ENCODE data around the gene PMM2. TPM values are rescaled to one million over a fixed set of nuclear protein-coding genes. Genes with fewer than 3 reads are reported as not detected.
"Not testable (repeated sequence)": the region's sequence is repeated elsewhere in the genome, so short reads cannot be mapped to it uniquely, and the experiment has no call there.

The PMM2 gene
- total and polyA plus RNA-seq, 5 experiments from 2014 or later: 21.4 to 41.9 (median 26.0) TPM

DNA sequence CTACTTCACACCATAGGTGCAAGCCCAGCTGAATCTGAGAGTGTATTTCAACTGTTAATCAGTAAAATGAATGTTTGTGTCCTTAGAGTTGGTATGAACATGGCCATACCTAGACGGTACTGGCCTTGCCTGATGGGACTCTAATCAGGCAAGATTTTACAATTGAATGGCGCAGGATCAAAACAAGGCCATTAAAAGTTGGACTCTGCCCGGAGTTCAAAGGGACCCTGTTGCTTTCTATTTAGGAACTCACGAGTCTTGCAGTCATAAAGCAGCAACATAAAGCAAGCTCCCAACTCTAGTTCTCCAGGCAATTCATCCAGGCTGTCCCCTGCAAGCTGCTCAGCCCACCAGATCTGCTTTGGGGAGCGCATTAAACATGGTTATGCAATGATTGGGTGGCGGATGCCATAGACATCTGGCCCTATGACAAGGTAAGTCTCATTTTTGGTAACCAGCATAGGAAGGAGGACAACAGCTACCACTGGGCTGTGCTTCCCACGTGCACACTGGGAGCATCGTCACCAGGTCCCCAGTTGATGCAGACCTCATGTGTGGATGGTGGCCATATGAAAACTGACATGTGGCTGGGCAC, 9.0 kb upstream of the PMM2 start:
- peaks cover 0 to 14% (median 5%) of the 10 kb centered on the region in 4 donors for H3K4me1 Mint-ChIP-seq
- no peaks in the 10 kb centered on the region for H3K27me3 Mint-ChIP-seq
- POLR2A ChIA-PET: no interaction called here
- H3K27ac Mint-ChIP-seq: no peak overlapping the region
- H3K9me3 Mint-ChIP-seq: no peaks in the 10 kb centered on the region
- no peaks in the 10 kb centered on the region for H3K36me3 Mint-ChIP-seq
- no peak overlapping the region for H3K4me3 Mint-ChIP-seq
- ATAC-seq (no peak), DNase-seq (no peak)

- no peaks in the 10 kb centered on the region for H3K9me3 Mint-ChIP-seq
- H3K4me3 Mint-ChIP-seq: peak overlapping the region in 3 of 10 donors; percentile 20 to 26 (median 20)
- ATAC-seq (no peak), DNase-seq (no peak)
- no peaks in the 10 kb centered on the region for H3K27me3 Mint-ChIP-seq
- peaks cover 11 to 55% (median 50%) of the 10 kb centered on the region in 4 donors for H3K4me1 Mint-ChIP-seq
- peaks cover 0 to 2% (median 2%) of the 10 kb centered on the region in 3 donors for H3K36me3 Mint-ChIP-seq
- POLR2A ChIA-PET: no interaction called here
- peak overlapping the region in 2 of 10 donors; percentile 34 to 76 for H3K27ac Mint-ChIP-seq
These were observed 2.5 kb upstream of the PMM2 start for GRCh38 chr16:8795091-8795490.

DNA sequence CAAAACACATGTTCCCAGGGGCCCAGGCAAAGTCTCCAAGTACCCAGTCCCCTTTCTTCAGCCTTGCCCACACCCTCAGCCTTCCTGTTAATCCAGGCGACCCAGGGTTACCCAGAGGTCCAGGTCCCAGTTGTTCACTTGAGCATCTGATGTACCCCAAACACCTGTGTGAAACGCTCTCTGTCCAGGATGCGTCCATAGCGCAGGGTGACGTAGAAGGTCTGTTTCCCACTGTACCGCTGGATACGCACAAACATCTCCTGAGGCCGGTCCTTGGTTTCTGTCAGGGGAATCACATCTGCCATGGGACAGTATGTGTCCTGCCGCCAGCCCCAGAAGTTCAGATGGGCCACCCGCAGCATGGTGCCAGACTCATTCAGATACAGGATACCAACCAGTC, 1.8 kb upstream of the PMM2 start:
- DNase-seq: no peak
- H3K9me3 Mint-ChIP-seq: no peaks in the 10 kb centered on the region
- peak overlapping the region in 5 of 10 donors; percentile 11 to 98 (median 26) for H3K4me3 Mint-ChIP-seq
- no peak for ATAC-seq
- peaks cover 0 to 2% (median 2%) of the 10 kb centered on the region in 3 donors for H3K36me3 Mint-ChIP-seq
- peaks cover 11 to 56% (median 51%) of the 10 kb centered on the region in 4 donors for H3K4me1 Mint-ChIP-seq
- peak overlapping the region in 3 of 10 donors; percentile 31 to 97 (median 46) for H3K27ac Mint-ChIP-seq
- no peaks in the 10 kb centered on the region for H3K27me3 Mint-ChIP-seq
- POLR2A ChIA-PET: no interaction called here

DNA sequence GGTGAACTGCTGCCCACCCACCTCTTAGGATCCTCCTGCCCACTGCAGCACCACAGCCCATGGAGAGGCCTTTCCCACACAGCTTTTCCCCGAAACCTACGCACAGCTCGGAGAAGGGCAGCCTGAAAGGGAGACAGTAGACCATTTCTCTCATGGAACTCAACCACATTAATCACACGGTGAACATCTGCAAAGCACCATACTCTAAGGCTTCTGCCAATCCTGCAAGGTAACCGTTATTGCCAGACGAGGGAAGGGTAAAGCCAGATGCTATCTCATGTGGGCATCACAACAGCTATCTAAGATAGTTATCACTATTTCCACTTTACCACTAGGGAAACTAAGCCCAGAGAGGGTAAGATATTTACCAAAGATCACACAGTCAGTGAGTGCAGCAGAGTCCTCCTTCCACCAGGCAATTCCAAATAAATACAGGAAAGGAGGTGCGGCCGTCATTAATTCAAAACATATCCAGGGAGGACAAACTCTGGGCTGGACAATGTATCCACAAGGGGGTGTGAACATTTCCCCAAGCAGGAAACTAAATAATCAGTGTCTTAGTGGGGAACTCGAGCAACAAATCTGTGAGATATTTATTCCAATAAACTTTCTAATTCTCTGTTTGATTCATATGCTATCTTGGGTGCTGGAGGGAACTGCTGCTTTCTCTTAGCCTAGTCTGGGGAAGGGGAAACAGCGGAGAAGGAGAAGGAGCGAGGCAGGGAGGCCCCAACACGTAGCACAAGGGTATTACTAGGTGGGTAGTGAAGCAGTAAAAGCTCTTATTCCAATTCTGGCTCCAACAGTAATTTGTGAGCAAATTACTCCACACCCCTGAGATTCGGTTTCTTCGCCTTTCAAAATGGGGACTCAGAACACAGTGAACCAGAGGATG, 923 bp upstream of the PMM2 start:
- Mint-ChIP-seq H3K4me1 (peaks cover 11 to 61% (median 53%) of the 10 kb centered on the region in 4 donors), H3K9me3 (no peaks in the 10 kb centered on the region), H3K36me3 (peaks cover 0 to 9% (median 2%) of the 10 kb centered on the region in 3 donors), H3K27me3 (no peaks in the 10 kb centered on the region), H3K27ac (peak overlapping the region; percentile 92 to 98 (median 95)), H3K4me3 (peak overlapping the region; percentile 92 to 98 (median 97))
- peak in 1 of 2 donors; percentile 1 for ATAC-seq
- no peak for DNase-seq
- POLR2A ChIA-PET: interaction anchor here (0.8 to 3.2 kb wide), 5 partner anchors 20 to 295 kb away, joined by 3 to 29 read pairs (median 4); partner anchors contain the start of genes ABAT, CARHSP1 and HAPSTR1

- Mint-ChIP-seq H3K9me3 (no peaks in the 10 kb centered on the region), H3K27ac (peak overlapping the region; percentile 92 to 98 (median 95)), H3K36me3 (peaks cover 2 to 24% (median 11%) of the 10 kb centered on the region in 3 donors), H3K4me3 (peak overlapping the region; percentile 92 to 98 (median 97)), H3K4me1 (peaks cover 13 to 63% (median 49%) of the 10 kb centered on the region in 4 donors), H3K27me3 (no peaks in the 10 kb centered on the region)
- no peak for DNase-seq
- ATAC-seq: no peak
- POLR2A ChIA-PET: interaction anchor here (0.6 to 3.2 kb wide), 6 partner anchors 19 to 293 kb away, joined by 3 to 29 read pairs (median 4); partner anchors contain the start of genes CARHSP1, HAPSTR1 and METTL22
These were observed 512 bp downstream of the PMM2 start for GRCh38 chr16:8798174-8798527.

DNA sequence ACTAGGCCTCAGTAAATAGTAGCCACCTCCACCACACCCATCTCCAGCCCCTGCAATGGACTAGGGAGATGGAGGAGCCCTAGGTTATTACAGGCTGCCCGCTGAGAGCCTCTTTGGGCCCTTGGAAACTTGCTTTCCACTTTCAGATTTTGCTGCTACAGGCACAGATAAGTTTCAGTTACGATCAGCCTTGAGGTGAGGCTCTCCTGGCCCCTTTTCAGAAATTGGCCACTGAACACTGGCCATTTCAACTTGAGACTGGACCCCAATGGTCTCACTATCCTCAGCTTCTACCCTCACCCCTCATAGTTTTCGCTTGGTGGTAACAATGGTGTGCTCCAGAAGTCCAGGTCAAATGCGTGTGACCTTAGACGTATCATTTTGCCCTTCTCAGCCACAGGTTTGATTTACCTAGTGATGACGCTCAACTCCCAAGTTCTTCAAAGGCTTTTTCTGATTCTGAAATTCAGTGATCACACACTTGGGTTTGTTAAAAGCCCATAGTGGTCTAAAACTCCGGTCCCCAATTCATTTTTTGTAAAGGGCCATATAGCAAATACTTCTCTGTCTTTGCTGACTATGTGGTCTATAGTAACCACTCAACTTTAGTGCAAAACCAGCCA, 1.0 kb downstream of the PMM2 start:
- Mint-ChIP-seq H3K27me3 (no peaks in the 10 kb centered on the region), H3K4me1 (peaks cover 16 to 59% (median 50%) of the 10 kb centered on the region in 4 donors), H3K36me3 (peaks cover 5 to 29% (median 14%) of the 10 kb centered on the region in 3 donors), H3K9me3 (no peaks in the 10 kb centered on the region), H3K4me3 (peak overlapping the region; percentile 92 to 98 (median 97)), H3K27ac (peak overlapping the region; percentile 92 to 98 (median 95))
- ATAC-seq (no peak), DNase-seq (no peak)
- POLR2A ChIA-PET: interaction anchor here (0.6 to 3.2 kb wide), 5 partner anchors 70 to 293 kb away, joined by 3 to 29 read pairs (median 4); partner anchors contain the start of genes CARHSP1, HAPSTR1 and METTL22

- H3K9me3 Mint-ChIP-seq: no peaks in the 10 kb centered on the region
- DNase-seq (no peak), ATAC-seq (no peak)
- POLR2A ChIA-PET: no interaction called here
- peaks cover 5 to 59% (median 18%) of the 10 kb centered on the region in 3 donors for H3K36me3 Mint-ChIP-seq
- no peaks in the 10 kb centered on the region for H3K27me3 Mint-ChIP-seq
- H3K27ac Mint-ChIP-seq: no peak overlapping the region
- peaks cover 16 to 42% (median 36%) of the 10 kb centered on the region in 4 donors for H3K4me1 Mint-ChIP-seq
- no peak overlapping the region for H3K4me3 Mint-ChIP-seq
These were observed 4.1 kb downstream of the PMM2 start for GRCh38 chr16:8801701-8802100.

DNA sequence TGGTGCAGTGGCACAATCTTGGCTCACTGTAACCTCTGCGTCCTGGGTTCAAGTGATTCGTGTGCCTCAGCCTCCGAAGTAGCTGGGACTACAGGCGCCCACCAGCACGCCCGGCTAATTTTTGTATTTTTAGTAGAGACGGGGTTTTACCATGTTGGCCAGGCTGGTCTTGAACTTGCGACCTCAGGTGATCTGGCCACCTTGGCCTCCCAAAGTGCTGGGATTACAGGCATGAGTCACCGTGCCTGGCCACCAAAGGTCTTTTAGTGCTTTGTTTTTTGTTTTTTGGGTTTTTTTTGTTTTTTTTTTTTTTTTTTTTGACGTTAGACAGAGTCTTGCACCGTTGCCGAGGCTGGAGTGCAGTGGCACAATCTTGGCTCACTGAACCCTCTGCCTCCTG, 6.1 kb downstream of the PMM2 start:
- not testable (repeated sequence) for DNase-seq, H3K27ac Mint-ChIP-seq, ATAC-seq, H3K27me3 Mint-ChIP-seq, H3K4me3 Mint-ChIP-seq, H3K9me3 Mint-ChIP-seq
- H3K36me3 Mint-ChIP-seq: peaks cover 5 to 77% (median 28%) of the 10 kb centered on the region in 3 donors
- POLR2A ChIA-PET: interaction anchor here (0.6 kb wide), 1 partner anchor 20 kb away, joined by 3 read pairs; no protein-coding TSS in a partner anchor
- peaks cover 8 to 30% (median 18%) of the 10 kb centered on the region in 4 donors for H3K4me1 Mint-ChIP-seq

GRCh38 chr16:8804313-8804712, 6.7 kb downstream of the PMM2 start:
- ATAC-seq (no peak), DNase-seq (no peak)
- Mint-ChIP-seq H3K27me3 (no peaks in the 10 kb centered on the region), H3K9me3 (no peaks in the 10 kb centered on the region), H3K4me3 (no peak overlapping the region), H3K36me3 (peaks cover 5 to 82% (median 34%) of the 10 kb centered on the region in 3 donors), H3K27ac (peak overlapping the region in 1 of 10 donors; percentile 22), H3K4me1 (peaks cover 5 to 25% (median 12%) of the 10 kb centered on the region in 4 donors)
- POLR2A ChIA-PET: interaction anchor here (0.6 kb wide), 1 partner anchor 20 kb away, joined by 3 read pairs; no protein-coding TSS in a partner anchor

- Mint-ChIP-seq H3K27ac (peak overlapping the region in 1 of 10 donors; percentile 61), H3K9me3 (no peaks in the 10 kb centered on the region), H3K4me1 (peaks cover 3 to 12% (median 5%) of the 10 kb centered on the region in 4 donors), H3K36me3 (peaks cover 8 to 96% (median 43%) of the 10 kb centered on the region in 3 donors), H3K27me3 (no peaks in the 10 kb centered on the region), H3K4me3 (no peak overlapping the region)
- ATAC-seq (no peak), DNase-seq (no peak)
- POLR2A ChIA-PET: interaction anchor here (0.8 kb wide), 1 partner anchor 62 kb away, joined by 4 read pairs; the partner anchor contains the start of gene CARHSP1
These were observed 8.8 kb downstream of the PMM2 start for GRCh38 chr16:8806272-8806983.

- Mint-ChIP-seq H3K4me1 (peaks cover 0 to 10% (median 6%) of the 10 kb centered on the region in 4 donors), H3K9me3 (no peaks in the 10 kb centered on the region), H3K4me3 (no peak overlapping the region), H3K27me3 (no peaks in the 10 kb centered on the region), H3K27ac (peak overlapping the region in 1 of 10 donors; percentile 31), H3K36me3 (peaks cover 8 to 97% (median 40%) of the 10 kb centered on the region in 3 donors)
- DNase-seq (no peak), ATAC-seq (no peak)
- POLR2A ChIA-PET: no interaction called here
These were observed 9.6 kb downstream of the PMM2 start for GRCh38 chr16:8807189-8807588.

- no peaks in the 10 kb centered on the region for H3K27me3 Mint-ChIP-seq
- H3K27ac Mint-ChIP-seq: no peak overlapping the region
These were observed 10.4 kb downstream of the PMM2 start for GRCh38 chr16:8808009-8808408.

More at GRCh38 chr16:8808009-8808408, 10.4 kb downstream of the PMM2 start:
- Mint-ChIP-seq H3K4me1 (peaks cover 0 to 8% (median 5%) of the 10 kb centered on the region in 4 donors), H3K4me3 (no peak overlapping the region), H3K36me3 (peaks cover 7 to 97% (median 37%) of the 10 kb centered on the region in 3 donors), H3K9me3 (no peaks in the 10 kb centered on the region)
- POLR2A ChIA-PET: no interaction called here
- ATAC-seq: no peak
- DNase-seq: no peak
